ENCODE data around the gene RASD1.

- no peak for TF ChIP-seq CTCF (IDR thresholded peaks at IDR 0.05; ENCODE audit: low read depth, low read length, poor library complexity, severe bottlenecking)
- no peak for TF ChIP-seq EZH2phosphoT487 (IDR thresholded peaks at IDR 0.05; ENCODE audit: borderline replicate concordance, low read length)
Observed at GRCh38 chr17:17527956-17528500, 31.8 kb upstream of the RASD1 start.
